Loucy (cell line): Measurements from ENCODE around the gene PRLR.
A peak's percentile ranks its signal among the peaks of the same experiment; 100 is the strongest.

Experiments
- H2AFZ ChIP-seq: fragments of 200-600 bp; sonication (generic); 2 replicates; pipeline ENCODE4 v1.6.0; 2016; ENCODE audit warnings: antibody characterized with exemption, mild to moderate bottlenecking, low read length, moderate library complexity
- H3F3A ChIP-seq: fragments of 200-600 bp; 2 replicates; pipeline ENCODE4 v1.6.0; 2016; ENCODE audit warnings: antibody characterized with exemption, low read depth, mild to moderate bottlenecking
- H3K27me3 ChIP-seq: fragments of 200-600 bp; sonication (generic); 2 replicates; pipeline ENCODE4 v1.6.1; 2014; ENCODE audit warnings: low read length, mild to moderate bottlenecking; ENCODE audit not compliant: insufficient read depth, poor library complexity, severe bottlenecking
- H3K36me3 ChIP-seq: fragments of 200-600 bp; sonication (generic); 2 replicates; pipeline ENCODE4 v1.6.1; 2016; ENCODE audit warnings: low read length; ENCODE audit not compliant: insufficient read depth
- H3K4me1 ChIP-seq: fragments of 200-600 bp; sonication (generic); 2 replicates; pipeline ENCODE4 v1.5.1; 2014; ENCODE audit warnings: low read length, mild to moderate bottlenecking; ENCODE audit not compliant: insufficient read depth, poor library complexity, severe bottlenecking
- H3K4me2 ChIP-seq: fragments of 200-600 bp; sonication (generic); 2 replicates; pipeline ENCODE4 v1.6.0; 2014; ENCODE audit warnings: antibody characterized with exemption, low read length, low read depth, mild to moderate bottlenecking; ENCODE audit not compliant: poor library complexity, severe bottlenecking
- H3K4me3 ChIP-seq: fragments of 200-600 bp; sonication (generic); 2 replicates; pipeline ENCODE4 v1.5.1; 2014; ENCODE audit warnings: low read length, mild to moderate bottlenecking, mixed read lengths; ENCODE audit not compliant: poor library complexity, severe bottlenecking
- H3K79me2 ChIP-seq: fragments of 200-600 bp; sonication (generic); 2 replicates; pipeline ENCODE4 v1.6.1; 2014; ENCODE audit warnings: low read length; ENCODE audit not compliant: insufficient read depth
- H3K9ac ChIP-seq: fragments of 200-600 bp; sonication (generic); 2 replicates; pipeline ENCODE4 v1.6.0; 2014; ENCODE audit warnings: mild to moderate bottlenecking, low read depth, low read length, moderate library complexity; ENCODE audit not compliant: poor library complexity, severe bottlenecking
- H3K9me2 ChIP-seq: fragments of 200-600 bp; sonication (generic); replicated peaks from 2 replicates; pipeline ENCODE4 v1.6.1; 2016; ENCODE audit warnings: low read depth, low read length, mixed read lengths
- H3K9me3 ChIP-seq: fragments of 200-600 bp; sonication (generic); 2 replicates; pipeline ENCODE4 v1.6.1; 2014; ENCODE audit warnings: mild to moderate bottlenecking, antibody characterized with exemption, low read length, low read depth; ENCODE audit not compliant: insufficient read depth
- H4K20me1 ChIP-seq: fragments of 200-600 bp; sonication (generic); 2 replicates; pipeline ENCODE4 v1.6.0; 2014; ENCODE audit warnings: antibody characterized with exemption, low read length, mild to moderate bottlenecking; ENCODE audit not compliant: insufficient read depth, poor library complexity, severe bottlenecking
- EZH2phosphoT487 ChIP-seq: fragments of 200-600 bp; IDR thresholded peaks from 2 replicates; pipeline ENCODE4 v1.6.1; 2018; ENCODE audit warnings: antibody characterized with exemption, mild to moderate bottlenecking, moderate library complexity, borderline replicate concordance
- TF ChIP-seq, protein P1 (sequence below): fragments of 200-600 bp; sonication (generic); conservative IDR thresholded peaks from 2 replicates; pipeline ENCODE4 v1.5.1; 2014; ENCODE audit warnings: mild to moderate bottlenecking, antibody characterized with exemption, low read length

Gene PRLR

DNA sequence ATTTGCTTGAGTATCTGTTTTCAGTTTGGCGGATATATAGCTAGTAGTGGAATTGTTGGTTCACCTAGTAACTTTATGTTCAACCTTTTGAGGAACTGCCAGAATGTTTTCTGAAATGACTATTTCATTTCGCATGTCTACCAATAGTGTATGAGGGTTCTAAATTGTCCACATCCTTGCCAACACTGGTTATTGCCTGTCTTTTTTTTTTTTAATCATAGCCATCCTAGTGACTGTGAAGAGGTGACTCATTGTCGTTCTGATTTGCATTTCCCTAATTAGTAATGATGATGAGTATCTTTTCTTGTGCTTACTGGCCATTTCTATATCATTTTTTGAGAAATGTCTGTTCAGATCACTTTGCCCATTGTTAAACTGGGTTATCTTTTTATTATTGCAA, 52.5 kb downstream of the PRLR start:
- H4K20me1 ChIP-seq: no peaks in the 10 kb centered on the region
- H3K79me2 ChIP-seq: no peaks in the 10 kb centered on the region
- H2AFZ ChIP-seq: no peak overlapping the region
- no peak overlapping the region for H3K4me3 ChIP-seq
- H3K9me3 ChIP-seq: no peaks in the 10 kb centered on the region
- no peak overlapping the region for H3K9ac ChIP-seq
- H3K9me2 ChIP-seq: no peaks in the 10 kb centered on the region
- no peaks in the 10 kb centered on the region for H3K27me3 ChIP-seq
- TF ChIP-seq EZH2phosphoT487: no peak
- TF ChIP-seq, protein P1, sequence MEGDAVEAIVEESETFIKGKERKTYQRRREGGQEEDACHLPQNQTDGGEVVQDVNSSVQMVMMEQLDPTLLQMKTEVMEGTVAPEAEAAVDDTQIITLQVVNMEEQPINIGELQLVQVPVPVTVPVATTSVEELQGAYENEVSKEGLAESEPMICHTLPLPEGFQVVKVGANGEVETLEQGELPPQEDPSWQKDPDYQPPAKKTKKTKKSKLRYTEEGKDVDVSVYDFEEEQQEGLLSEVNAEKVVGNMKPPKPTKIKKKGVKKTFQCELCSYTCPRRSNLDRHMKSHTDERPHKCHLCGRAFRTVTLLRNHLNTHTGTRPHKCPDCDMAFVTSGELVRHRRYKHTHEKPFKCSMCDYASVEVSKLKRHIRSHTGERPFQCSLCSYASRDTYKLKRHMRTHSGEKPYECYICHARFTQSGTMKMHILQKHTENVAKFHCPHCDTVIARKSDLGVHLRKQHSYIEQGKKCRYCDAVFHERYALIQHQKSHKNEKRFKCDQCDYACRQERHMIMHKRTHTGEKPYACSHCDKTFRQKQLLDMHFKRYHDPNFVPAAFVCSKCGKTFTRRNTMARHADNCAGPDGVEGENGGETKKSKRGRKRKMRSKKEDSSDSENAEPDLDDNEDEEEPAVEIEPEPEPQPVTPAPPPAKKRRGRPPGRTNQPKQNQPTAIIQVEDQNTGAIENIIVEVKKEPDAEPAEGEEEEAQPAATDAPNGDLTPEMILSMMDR: no peak
- H3K36me3 ChIP-seq: no peaks in the 10 kb centered on the region
- H3K4me2 ChIP-seq: no peak overlapping the region
- peaks cover 17% of the 10 kb centered on the region for H3K4me1 ChIP-seq
- no peaks in the 10 kb centered on the region for H3F3A ChIP-seq

DNA sequence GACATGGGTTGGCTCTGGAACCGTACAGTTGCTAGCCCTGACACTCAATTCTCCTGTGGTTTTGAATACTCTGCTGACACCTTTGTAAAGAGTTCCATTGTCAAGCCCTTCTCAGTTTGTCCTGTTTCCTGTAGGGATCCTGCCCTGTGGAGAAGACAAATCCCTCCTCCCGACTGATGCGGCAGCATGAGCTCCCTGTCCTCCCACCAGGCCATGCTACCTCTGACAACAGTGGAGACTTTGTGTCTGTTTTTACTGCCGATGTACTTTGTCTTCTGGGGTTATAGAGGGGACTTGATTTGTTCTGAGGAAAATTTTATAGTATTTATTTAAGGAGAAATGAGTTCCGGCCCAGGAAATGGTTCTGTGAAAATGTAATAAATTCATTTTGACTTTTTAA, 57.8 kb downstream of the PRLR start:
- no peaks in the 10 kb centered on the region for H3K9me2 ChIP-seq
- no peaks in the 10 kb centered on the region for H3K27me3 ChIP-seq
- H3K9ac ChIP-seq: peak overlapping the region; percentile 53
- H3K4me1 ChIP-seq: peaks cover 25% of the 10 kb centered on the region
- H3F3A ChIP-seq: no peaks in the 10 kb centered on the region
- no peaks in the 10 kb centered on the region for H4K20me1 ChIP-seq
- H2AFZ ChIP-seq: peak overlapping the region; percentile 41
- no peaks in the 10 kb centered on the region for H3K79me2 ChIP-seq
- H3K4me2 ChIP-seq: peak overlapping the region; percentile 53
- H3K36me3 ChIP-seq: no peaks in the 10 kb centered on the region; the same call in 1 of the 2 replicates
- H3K4me3 ChIP-seq: peak overlapping the region; percentile 29
- no peaks in the 10 kb centered on the region; the same call in 1 of the 2 replicates for H3K9me3 ChIP-seq
- TF ChIP-seq, protein P1: no peak
- no peak for TF ChIP-seq EZH2phosphoT487

DNA sequence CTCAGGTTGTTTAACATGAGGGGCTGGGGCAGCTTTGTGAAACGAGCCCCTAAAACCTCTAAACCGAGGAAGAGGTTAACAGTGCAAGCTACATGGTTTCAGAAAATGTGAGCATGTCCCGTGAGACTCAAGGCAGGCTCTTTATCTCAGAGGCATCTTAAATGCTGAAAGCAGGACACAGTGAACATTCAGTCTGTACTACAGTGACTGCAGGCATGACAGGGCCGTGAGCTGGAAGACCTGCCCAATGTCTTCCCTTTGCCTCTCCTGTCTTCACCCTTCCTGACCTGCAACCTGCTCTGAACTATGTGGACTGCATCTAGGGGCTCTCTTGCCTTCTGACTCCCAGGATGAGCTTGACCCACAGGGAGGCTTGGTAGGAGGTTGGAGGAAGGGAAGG, 58.3 kb downstream of the PRLR start:
- Histone ChIP-seq H3K9ac (peak overlapping the region; percentile 53), H3K4me1 (peaks cover 25% of the 10 kb centered on the region), H3K36me3 (no peaks in the 10 kb centered on the region; the same call in 1 of the 2 replicates), H3K9me2 (no peaks in the 10 kb centered on the region), H3K27me3 (no peaks in the 10 kb centered on the region), H2AFZ (peak overlapping the region; percentile 41), H3K4me3 (peak overlapping the region; percentile 29), H3K4me2 (peak overlapping the region; percentile 53), H3K9me3 (no peaks in the 10 kb centered on the region; the same call in 1 of the 2 replicates), H3K79me2 (no peaks in the 10 kb centered on the region), H4K20me1 (no peaks in the 10 kb centered on the region), H3F3A (no peaks in the 10 kb centered on the region)
- no peak for TF ChIP-seq EZH2phosphoT487
- TF ChIP-seq, protein P1: no peak
